Fibroblast of peridontal ligament (primary cell): ENCODE results near the gene KRT16.
A peak's percentile ranks its signal among the peaks of the same experiment; 100 is the strongest.
"Not testable (repeated sequence)": the region's sequence is repeated elsewhere in the genome, so short reads cannot be mapped to it uniquely, and the experiment has no call there.

Experiments used
- DNase-seq: peaks from one replicate; pipeline ENCODE4 v3.0.0-alpha.2; 2010; ENCODE audit errors: extremely low read depth

KRT16 gene

DNA sequence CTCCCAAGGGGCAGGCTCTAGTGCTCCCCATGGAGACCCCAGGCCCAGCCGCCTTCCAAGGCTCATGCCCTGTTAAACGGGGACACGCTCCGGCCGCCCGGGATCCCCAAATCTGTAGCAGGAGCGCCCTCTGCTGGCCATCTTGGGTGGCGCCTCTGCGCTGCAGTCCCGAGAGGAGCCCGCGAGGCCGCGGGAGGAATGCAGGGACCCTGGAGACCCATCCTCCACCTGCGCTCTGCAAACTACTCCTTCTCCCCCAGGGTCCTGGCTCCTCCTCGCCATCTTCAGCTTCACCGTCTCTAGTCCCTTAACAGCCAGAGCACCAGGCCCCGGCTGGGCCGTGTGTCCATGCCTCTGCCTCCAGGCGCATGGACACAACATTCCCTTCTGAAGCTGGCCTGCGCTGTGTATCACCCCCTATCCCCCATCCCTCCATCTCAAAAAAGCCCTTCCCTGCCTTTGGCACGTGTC lies 35.4 kb upstream of the KRT16 start:
- peak; percentile 62 for DNase-seq

- DNase-seq = no peak
Measured at GRCh38 chr17:41647038-41647813, 34.7 kb upstream of the KRT16 start.

DNA sequence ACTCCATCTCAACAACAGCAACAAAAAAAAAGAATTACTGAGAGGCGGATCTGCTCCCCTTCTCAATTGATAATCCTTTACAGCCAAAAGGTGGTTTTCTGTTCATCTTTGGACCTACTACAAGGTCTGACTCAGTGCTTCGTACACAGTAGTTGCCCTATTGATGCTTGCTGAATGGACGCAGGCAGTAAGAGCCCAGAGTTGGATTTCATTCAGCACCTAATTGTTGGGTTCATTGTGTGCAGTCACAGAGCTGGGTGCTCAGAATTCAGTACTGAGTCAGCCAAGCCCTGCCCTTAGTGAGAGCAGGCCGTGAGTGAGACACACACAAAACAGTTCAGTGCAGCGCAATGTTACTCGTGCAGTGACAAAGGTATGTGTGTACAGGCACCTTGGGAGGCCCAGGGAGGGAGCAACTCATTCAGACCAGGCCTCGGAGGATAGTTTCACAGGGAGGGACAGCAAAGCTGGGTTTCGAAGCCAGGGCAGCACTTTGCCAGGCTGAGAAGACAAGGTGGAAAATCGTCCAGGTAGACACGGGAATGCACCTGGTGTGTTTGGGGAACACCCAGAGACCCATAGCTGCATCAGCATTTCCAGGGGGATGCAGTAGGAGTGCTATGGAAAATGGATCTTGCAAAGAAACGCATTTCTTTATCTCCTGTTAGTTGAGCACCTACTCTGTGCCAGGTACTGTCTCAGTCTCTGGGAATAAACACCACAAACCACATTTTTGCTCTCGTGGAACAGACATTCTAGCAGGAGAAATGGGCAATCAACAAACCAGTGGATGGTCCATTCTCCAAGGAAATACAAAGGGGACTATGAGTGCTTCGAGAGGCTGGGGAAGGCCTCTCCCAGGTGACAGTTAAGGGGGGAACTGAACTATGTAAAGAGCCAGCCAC lies 29.9 kb upstream of the KRT16 start:
- no peak for DNase-seq

GRCh38 chr17:41640596-41640995 lies 28.0 kb upstream of the KRT16 start:
- not testable (repeated sequence) for DNase-seq

- DNase-seq = peak; percentile 27
Measured at GRCh38 chr17:41639492-41640473, 27.2 kb upstream of the KRT16 start.

DNA sequence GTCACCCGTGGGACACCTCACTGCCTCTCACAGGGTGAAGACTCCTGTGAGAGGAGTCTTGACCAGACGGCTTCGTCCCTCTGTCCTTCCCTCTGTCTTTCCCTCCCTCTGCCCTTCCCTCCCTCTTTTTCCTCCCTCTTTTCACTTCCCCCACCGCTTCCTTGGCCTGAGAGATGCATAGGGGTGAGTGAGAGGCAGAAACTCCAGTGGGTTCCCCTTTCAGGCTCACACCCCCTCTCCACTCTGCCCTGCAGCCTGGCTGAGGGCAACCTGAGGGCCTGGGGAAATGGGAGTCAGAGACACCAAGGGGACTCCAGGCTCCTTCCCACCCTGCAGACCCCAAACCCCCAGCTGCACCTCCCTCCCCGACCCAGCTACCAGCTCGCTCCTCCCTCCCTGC lies 26.4 kb upstream of the KRT16 start:
- no peak for DNase-seq

GRCh38 chr17:41638194-41638593 lies 25.6 kb upstream of the KRT16 start:
- no peak for DNase-seq

DNA sequence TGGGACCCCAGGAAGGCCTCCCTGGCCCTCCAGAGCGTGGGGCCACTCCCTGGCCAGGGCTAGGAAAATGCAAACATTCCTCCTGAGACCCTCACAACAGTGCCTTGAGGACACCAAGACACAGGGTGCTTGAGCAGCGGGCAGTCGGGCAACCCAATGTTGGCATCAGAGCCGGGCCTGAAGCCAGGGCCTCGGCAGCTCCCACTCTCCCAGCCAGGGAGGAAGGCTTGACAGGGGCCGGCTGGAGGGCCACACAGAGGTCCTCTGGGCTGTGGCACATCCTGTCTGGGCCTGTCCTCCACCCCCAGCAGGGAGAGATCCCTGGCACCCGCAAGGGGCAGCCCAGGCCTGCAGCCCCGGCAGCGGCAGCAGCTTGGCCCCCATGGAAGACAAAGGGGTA lies 24.1 kb upstream of the KRT16 start:
- DNase-seq = no peak

GRCh38 chr17:41635121-41636097 lies 22.8 kb upstream of the KRT16 start:
- DNase-seq = no peak

DNA sequence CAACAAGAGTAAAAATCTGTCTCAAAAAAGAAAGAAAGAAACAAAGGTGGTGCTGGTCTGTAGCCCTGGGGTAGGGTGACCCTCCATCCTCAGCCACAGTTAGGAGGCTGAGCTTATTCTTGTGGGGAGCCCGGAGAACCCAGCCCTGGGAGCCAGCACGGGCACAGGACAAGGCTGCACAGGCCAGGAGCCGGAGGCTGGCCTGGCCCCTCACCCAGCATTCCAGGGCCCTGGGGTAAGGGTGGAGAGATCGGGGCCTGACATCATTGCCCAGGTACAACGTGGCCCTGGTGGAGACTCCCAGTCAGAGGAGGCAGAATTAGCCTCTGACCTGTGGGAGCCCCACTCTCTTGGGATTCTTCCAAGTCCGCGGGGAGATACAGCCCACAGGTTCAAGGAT lies 22.1 kb upstream of the KRT16 start:
- DNase-seq = no peak

- no peak for DNase-seq
Measured at GRCh38 chr17:41633556-41634199, 21.1 kb upstream of the KRT16 start.

- DNase-seq = no peak
Measured at GRCh38 chr17:41632482-41633105, 20.0 kb upstream of the KRT16 start.

- DNase-seq = no peak
Measured at GRCh38 chr17:41631898-41632285, 19.3 kb upstream of the KRT16 start.

GRCh38 chr17:41631025-41631897 lies 18.7 kb upstream of the KRT16 start:
- no peak for DNase-seq

GRCh38 chr17:41629826-41630670 lies 17.5 kb upstream of the KRT16 start:
- no peak for DNase-seq

- no peak for DNase-seq
Measured at GRCh38 chr17:41629316-41629715, 16.7 kb upstream of the KRT16 start.

DNA sequence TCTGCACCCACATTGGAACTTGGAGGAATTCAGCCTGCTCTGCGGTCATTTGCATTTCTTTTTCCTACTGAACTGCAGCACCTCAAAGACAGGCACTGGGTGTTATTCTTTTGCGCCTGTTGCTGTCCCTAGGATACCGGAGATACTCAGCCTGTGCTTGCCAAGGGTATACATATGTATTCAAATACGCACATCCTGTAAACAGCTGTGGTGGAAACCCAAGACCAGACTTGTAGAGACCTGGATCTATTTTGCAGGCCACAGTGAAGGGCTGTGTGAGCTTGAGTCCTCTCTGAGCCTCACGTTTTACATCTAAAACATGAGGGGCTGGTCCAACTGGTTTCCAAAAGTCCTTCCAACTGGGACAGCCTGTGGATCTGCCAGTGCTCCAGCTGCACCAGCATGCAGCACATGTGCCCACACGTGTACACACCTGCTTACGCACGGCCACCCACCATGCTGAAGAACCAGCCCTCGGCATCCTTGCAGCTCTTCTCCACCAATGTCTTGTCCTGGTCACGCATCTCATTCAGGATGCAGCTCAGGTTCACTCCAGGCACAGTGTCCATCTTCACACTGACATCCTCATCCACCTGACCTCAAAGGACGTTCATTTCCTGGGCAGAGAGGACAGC lies 16.2 kb upstream of the KRT16 start:
- DNase-seq = not testable (repeated sequence)
